WTC11 (cell line): ENCODE measurements around the gene WNK1. TPM values are rescaled to one million over a fixed set of nuclear protein-coding genes. Genes with fewer than 3 reads are reported as not detected.
A peak's percentile ranks its signal among the peaks of the same experiment; 100 is the strongest.

Experiments used
- ATAC-seq: fragments of 200-7000 bp; cut with Tn5 transposase; 2 replicates; pipeline ENCODE4 v1.10.0; 2021; ENCODE audit warnings: mild to moderate bottlenecking, moderate library complexity
- CTCF ChIA-PET: fragments of 300-600 bp; sonication (Branson Sonifier 250); formaldehyde crosslinking; loops from one replicate; lab custom pipeline; 2021; ENCODE audit warnings: antibody characterized with exemption; lab: Charles Lee
- POLR2A ChIA-PET: fragments of 350-600 bp; sonication (Branson Sonifier 250); formaldehyde crosslinking; loops from one replicate; lab custom pipeline; 2021; ENCODE audit warnings: antibody characterized with exemption; lab: Charles Lee
- DNase-seq: peaks from one replicate; pipeline ENCODE4 v3.0.0; 2021; ENCODE audit warnings: low spot score
- H3K27ac Mint-ChIP-seq: 2 replicates; pipeline ENCODE4 v1.8.0; 2021; ENCODE audit warnings: mixed read lengths
- H3K27me3 Mint-ChIP-seq: 2 replicates; pipeline ENCODE4 v1.8.0; 2021; ENCODE audit warnings: low read depth, mild to moderate bottlenecking, moderate library complexity, mixed read lengths
- H3K36me3 Mint-ChIP-seq: 2 replicates; pipeline ENCODE4 v1.8.0; 2021; ENCODE audit warnings: mixed read lengths
- H3K4me1 Mint-ChIP-seq: 2 replicates; pipeline ENCODE4 v1.8.0; 2022; ENCODE audit warnings: mixed read lengths
- H3K4me3 Mint-ChIP-seq: 2 replicates; pipeline ENCODE4 v1.8.0; 2021; ENCODE audit warnings: mild to moderate bottlenecking, moderate library complexity, mixed read lengths
- H3K9me3 Mint-ChIP-seq: 2 replicates; pipeline ENCODE4 v1.8.0; 2021; ENCODE audit warnings: mixed read lengths
- AR ChIP-seq: fragments of 250-450 bp; sonication (Bioruptor Pico); IDR thresholded peaks from 2 replicates; pipeline ENCODE4 v1.9.0; 2021; ENCODE audit warnings: mild to moderate bottlenecking
- ARID4B ChIP-seq: sonication (generic); formaldehyde crosslinking; IDR thresholded peaks from 2 replicates; pipeline ENCODE4 v1.8.0; 2023; ENCODE audit warnings: missing genetic modification reagents, mild to moderate bottlenecking, borderline replicate concordance
- E2F1 ChIP-seq: sonication (generic); formaldehyde crosslinking; IDR thresholded peaks from 2 replicates; pipeline ENCODE4 v1.8.0; 2022; ENCODE audit warnings: mild to moderate bottlenecking, missing genetic modification reagents
- E2F5 ChIP-seq: sonication (generic); formaldehyde crosslinking; IDR thresholded peaks from 2 replicates; pipeline ENCODE4 v1.8.1; 2022; ENCODE audit warnings: mild to moderate bottlenecking, moderate library complexity, missing genetic modification reagents
- ERG ChIP-seq: fragments of 250-450 bp; sonication (Bioruptor Pico); IDR thresholded peaks from 2 replicates; pipeline ENCODE4 v1.8.0; 2021; ENCODE audit warnings: mild to moderate bottlenecking
- GABPB1 ChIP-seq: sonication (generic); formaldehyde crosslinking; IDR thresholded peaks from 2 replicates; pipeline ENCODE4 v1.8.1; 2023; ENCODE audit warnings: mild to moderate bottlenecking, missing genetic modification reagents
- GRHL2 ChIP-seq: fragments of 250-450 bp; sonication (Bioruptor Pico); IDR thresholded peaks from 2 replicates; pipeline ENCODE4 v1.8.0; 2022; ENCODE audit warnings: mild to moderate bottlenecking, moderate library complexity; ENCODE audit not compliant: insufficient replicate concordance, severe bottlenecking
- HMGA2 ChIP-seq: fragments of 250-450 bp; sonication (Bioruptor Pico); IDR thresholded peaks from 2 replicates; pipeline ENCODE4 v1.4.0; 2021; ENCODE audit warnings: mild to moderate bottlenecking, moderate library complexity
- PREB ChIP-seq: sonication (generic); formaldehyde crosslinking; IDR thresholded peaks from 2 replicates; pipeline ENCODE4 v1.8.1; 2022; ENCODE audit warnings: mild to moderate bottlenecking, missing genetic modification reagents, moderate library complexity, borderline replicate concordance
- SOX15 ChIP-seq: fragments of 250-450 bp; sonication (Bioruptor Pico); IDR thresholded peaks from 2 replicates; pipeline ENCODE4 v1.9.0; 2021; ENCODE audit warnings: mild to moderate bottlenecking
- SP1 ChIP-seq: sonication (generic); formaldehyde crosslinking; conservative IDR thresholded peaks from 2 replicates; pipeline ENCODE4 v1.8.1; 2022; ENCODE audit warnings: missing genetic modification reagents
- TEAD4 ChIP-seq: sonication (generic); formaldehyde crosslinking; IDR thresholded peaks from 2 replicates; pipeline ENCODE4 v1.8.0; 2022; ENCODE audit warnings: mild to moderate bottlenecking, missing genetic modification reagents
- ZNF121 ChIP-seq: sonication (generic); formaldehyde crosslinking; IDR thresholded peaks from 2 replicates; pipeline ENCODE4 v1.8.0; 2023; ENCODE audit warnings: missing genetic modification reagents
- ZNF232 ChIP-seq: sonication (generic); formaldehyde crosslinking; IDR thresholded peaks from 2 replicates; pipeline ENCODE4 v1.8.0; 2022; ENCODE audit warnings: mild to moderate bottlenecking, missing genetic modification reagents
- ZNF281 ChIP-seq: sonication (generic); formaldehyde crosslinking; IDR thresholded peaks from 2 replicates; pipeline ENCODE4 v1.8.0; 2023; ENCODE audit warnings: mild to moderate bottlenecking, missing genetic modification reagents
- ZNF423 ChIP-seq: fragments of 250-450 bp; sonication (Bioruptor Pico); IDR thresholded peaks from 2 replicates; pipeline ENCODE4 v2.1.2; 2022; ENCODE audit warnings: mild to moderate bottlenecking, moderate library complexity
- ZNF532 ChIP-seq: fragments of 250-450 bp; sonication (Bioruptor Pico); IDR thresholded peaks from 2 replicates; pipeline ENCODE4 v1.9.0; 2021; ENCODE audit warnings: mild to moderate bottlenecking, borderline replicate concordance
- total RNA-seq: library from RNA; stranded (reverse); gene quantifications from 3 replicates; pipeline ENCODE4 v1.2.3, GENCODE V29; 2021

Gene WNK1
- total RNA-seq, 1 experiment from 2014 or later: 118 TPM

- POLR2A ChIA-PET: no interaction called here
- Mint-ChIP-seq H3K9me3 (peaks cover 4% of the 10 kb centered on the region), H3K27me3 (no peaks in the 10 kb centered on the region), H3K27ac (peak overlapping the region; percentile 52), H3K4me1 (peaks cover 4% of the 10 kb centered on the region; the same call in 1 of the 2 replicates), H3K36me3 (peaks cover 9% of the 10 kb centered on the region), H3K4me3 (no peak overlapping the region)
- no peak for ATAC-seq
- no peak for DNase-seq
- CTCF ChIA-PET: interaction anchor here (0.9 kb wide), 1 partner anchor 32 kb away, joined by 4 read pairs; no protein-coding TSS in a partner anchor
- TF ChIP-seq ZNF281 (no peak), PREB (CRISPR knock-in tag) (no peak), GRHL2 (no peak), E2F1 (no peak), ZNF532 (CRISPR knock-in tag) (no peak), TEAD4 (CRISPR knock-in tag) (no peak), E2F5 (CRISPR knock-in tag) (no peak), SP1 (CRISPR knock-in tag) (no peak), HMGA2 (CRISPR knock-in tag) (no peak), AR (CRISPR knock-in tag) (no peak), ARID4B (CRISPR knock-in tag) (no peak), SOX15 (CRISPR knock-in tag) (no peak), GABPB1 (CRISPR knock-in tag) (no peak), ZNF121 (CRISPR knock-in tag) (no peak), ZNF232 (no peak), ZNF423 (CRISPR knock-in tag) (no peak), ERG (CRISPR knock-in tag) (no peak)
Measured at GRCh38 chr12:848173-848865, 95.9 kb downstream of the WNK1 start.
